KMS-11 (cell line): ENCODE data around the gene PICALM.

Experiments used
- H2AFZ ChIP-seq: fragments of 200-600 bp; sonication (generic); 2 replicates; pipeline ENCODE4 v1.6.1; 2016; ENCODE audit warnings: antibody characterized with exemption, mixed run types, low read depth
- H3K27ac ChIP-seq: fragments of 200-600 bp; sonication (generic); 2 replicates; pipeline ENCODE4 v1.6.1; 2016; ENCODE audit warnings: mild to moderate bottlenecking, mixed run types
- H3K27me3 ChIP-seq: fragments of 200-600 bp; sonication (generic); 2 replicates; pipeline ENCODE4 v1.6.1; 2017; ENCODE audit warnings: mild to moderate bottlenecking, low read depth, mixed run types, moderate library complexity; ENCODE audit not compliant: insufficient read depth
- H3K36me3 ChIP-seq: fragments of 200-600 bp; sonication (generic); 2 replicates; pipeline ENCODE4 v1.6.1; 2017; ENCODE audit warnings: mild to moderate bottlenecking, mixed run types; ENCODE audit not compliant: insufficient read depth
- H3K4me1 ChIP-seq: fragments of 200-600 bp; sonication (generic); 2 replicates; pipeline ENCODE4 v1.6.1; 2016; ENCODE audit warnings: mild to moderate bottlenecking, low read depth, mixed run types; ENCODE audit not compliant: poor library complexity, severe bottlenecking
- H3K4me2 ChIP-seq: fragments of 200-600 bp; sonication (generic); 2 replicates; pipeline ENCODE4 v1.7.0; 2016; ENCODE audit warnings: mild to moderate bottlenecking, mixed run types
- H3K4me3 ChIP-seq: fragments of 200-600 bp; sonication (generic); IDR thresholded peaks from 2 replicates; pipeline ENCODE4 v1.6.1; 2017; ENCODE audit warnings: low read depth, low read length, mixed read lengths; ENCODE audit not compliant: insufficient read depth
- H3K79me2 ChIP-seq: fragments of 200-600 bp; sonication (generic); 2 replicates; pipeline ENCODE4 v1.6.1; 2016; ENCODE audit warnings: low read depth, mixed run types; ENCODE audit not compliant: insufficient read depth
- H3K9ac ChIP-seq: fragments of 200-600 bp; sonication (generic); 2 replicates; pipeline ENCODE4 v1.6.1; 2016; ENCODE audit warnings: mild to moderate bottlenecking, mixed run types
- H4K20me1 ChIP-seq: fragments of 200-600 bp; sonication (generic); 2 replicates; pipeline ENCODE4 v1.6.1; 2016; ENCODE audit warnings: mild to moderate bottlenecking, mixed run types; ENCODE audit not compliant: insufficient read depth
- CTCF ChIP-seq: fragments of 200-600 bp; sonication (generic); conservative IDR thresholded peaks from 2 replicates; pipeline ENCODE4 v1.6.1; 2017; ENCODE audit warnings: low read depth, mild to moderate bottlenecking, antibody characterized with exemption, low read length, moderate library complexity, mixed read lengths

PICALM gene

GRCh38 chr11:85947431-85948272, 121.2 kb downstream of the PICALM start:
- Histone ChIP-seq H3K4me1 (peaks cover 55% of the 10 kb centered on the region), H3K4me2 (peak overlapping the region; percentile 37), H3K9ac (peak overlapping the region; percentile 12; the same call in 1 of the 2 replicates), H3K79me2 (no peaks in the 10 kb centered on the region), H4K20me1 (no peaks in the 10 kb centered on the region), H3K27ac (peak overlapping the region; percentile 60), H3K36me3 (no peaks in the 10 kb centered on the region), H3K4me3 (no peak overlapping the region), H2AFZ (peak overlapping the region; percentile 6), H3K27me3 (no peaks in the 10 kb centered on the region)
- no peak for TF ChIP-seq CTCF

GRCh38 chr11:85946221-85946620, 122.7 kb downstream of the PICALM start:
- Histone ChIP-seq H3K27me3 (no peaks in the 10 kb centered on the region), H4K20me1 (no peaks in the 10 kb centered on the region), H3K27ac (no peak overlapping the region), H3K4me3 (no peak overlapping the region), H3K79me2 (no peaks in the 10 kb centered on the region), H3K4me2 (peak overlapping the region; percentile 37; the same call in 1 of the 2 replicates), H3K36me3 (no peaks in the 10 kb centered on the region), H3K9ac (no peak overlapping the region), H3K4me1 (peaks cover 60% of the 10 kb centered on the region), H2AFZ (no peak overlapping the region)
- no peak; the same call in 1 of the 2 replicates for TF ChIP-seq CTCF

GRCh38 chr11:85945788-85946187, 123.1 kb downstream of the PICALM start:
- no peaks in the 10 kb centered on the region for H3K79me2 ChIP-seq
- no peaks in the 10 kb centered on the region for H3K36me3 ChIP-seq
- H3K4me3 ChIP-seq = no peak overlapping the region
- H3K27ac ChIP-seq = no peak overlapping the region
- TF ChIP-seq CTCF = no peak
- H3K9ac ChIP-seq = no peak overlapping the region
- H3K27me3 ChIP-seq = no peaks in the 10 kb centered on the region
- peaks cover 58% of the 10 kb centered on the region for H3K4me1 ChIP-seq
- no peaks in the 10 kb centered on the region for H4K20me1 ChIP-seq
- H3K4me2 ChIP-seq = no peak overlapping the region
- no peak overlapping the region for H2AFZ ChIP-seq

- H3K36me3 ChIP-seq = no peaks in the 10 kb centered on the region
- H3K79me2 ChIP-seq = no peaks in the 10 kb centered on the region
- no peak overlapping the region for H3K27ac ChIP-seq
- no peak overlapping the region for H3K4me3 ChIP-seq
- H3K27me3 ChIP-seq = no peaks in the 10 kb centered on the region
- no peak overlapping the region for H3K9ac ChIP-seq
- TF ChIP-seq CTCF = no peak
- no peaks in the 10 kb centered on the region for H4K20me1 ChIP-seq
- no peak overlapping the region for H2AFZ ChIP-seq
- peaks cover 53% of the 10 kb centered on the region for H3K4me1 ChIP-seq
- H3K4me2 ChIP-seq = no peak overlapping the region
Measured at GRCh38 chr11:85945296-85945695, 123.6 kb downstream of the PICALM start.
